SKM-1 (cell line): Measurements from ENCODE around the gene WSB1.
"Not testable (repeated sequence)": the region's sequence is repeated elsewhere in the genome, so short reads cannot be mapped to it uniquely, and the experiment has no call there.

Source experiments
- DNase-seq: peaks from one replicate; lab custom pipeline; 2025; ENCODE audit not compliant: unreplicated experiment; lab: John Stamatoyannopoulos, UW

The WSB1 gene

GRCh38 chr17:27315322-27315721 is 21.4 kb downstream of the WSB1 start:
- DNase-seq, result no peak

- no peak for DNase-seq
These were observed 22.0 kb downstream of the WSB1 start for GRCh38 chr17:27315796-27316465.

GRCh38 chr17:27318228-27318627 is 24.3 kb downstream of the WSB1 start:
- DNase-seq, result no peak

GRCh38 chr17:27318633-27319032 is 24.7 kb downstream of the WSB1 start:
- no peak for DNase-seq

- no peak for DNase-seq
These were observed 25.8 kb downstream of the WSB1 start for GRCh38 chr17:27319541-27320221.

GRCh38 chr17:27320222-27320560 is 26.3 kb downstream of the WSB1 start:
- no peak for DNase-seq

GRCh38 chr17:27321372-27321771 is 27.5 kb downstream of the WSB1 start:
- DNase-seq, result no peak

GRCh38 chr17:27322026-27322425 is 28.1 kb downstream of the WSB1 start:
- DNase-seq, result no peak

- DNase-seq, result no peak
These were observed 29.0 kb downstream of the WSB1 start for GRCh38 chr17:27322690-27323508.

- no peak for DNase-seq
These were observed 29.8 kb downstream of the WSB1 start for GRCh38 chr17:27323538-27324215.

GRCh38 chr17:27324771-27325339 is 30.9 kb downstream of the WSB1 start:
- DNase-seq, result no peak

GRCh38 chr17:27326051-27326450 is 32.1 kb downstream of the WSB1 start:
- no peak for DNase-seq

GRCh38 chr17:27326585-27326984 is 32.7 kb downstream of the WSB1 start:
- DNase-seq, result no peak

GRCh38 chr17:27327397-27327796 is 33.5 kb downstream of the WSB1 start:
- no peak for DNase-seq

- DNase-seq, result no peak
These were observed 34.0 kb downstream of the WSB1 start for GRCh38 chr17:27327871-27328270.

- not testable (repeated sequence) for DNase-seq
These were observed 34.8 kb downstream of the WSB1 start for GRCh38 chr17:27328686-27329085.

GRCh38 chr17:27329146-27329805 is 35.4 kb downstream of the WSB1 start:
- no peak for DNase-seq

- DNase-seq, result no peak
These were observed 38.1 kb downstream of the WSB1 start for GRCh38 chr17:27332047-27332393.

- peak; percentile 93 for DNase-seq
These were observed 38.8 kb downstream of the WSB1 start for GRCh38 chr17:27332485-27333409.
